NCI-H774 (cell line): ENCODE measurements around the gene BRPF3.

Experiments
- DNase-seq: peaks from one replicate; lab custom pipeline; 2025; lab: John Stamatoyannopoulos, UW

BRPF3 gene

DNA sequence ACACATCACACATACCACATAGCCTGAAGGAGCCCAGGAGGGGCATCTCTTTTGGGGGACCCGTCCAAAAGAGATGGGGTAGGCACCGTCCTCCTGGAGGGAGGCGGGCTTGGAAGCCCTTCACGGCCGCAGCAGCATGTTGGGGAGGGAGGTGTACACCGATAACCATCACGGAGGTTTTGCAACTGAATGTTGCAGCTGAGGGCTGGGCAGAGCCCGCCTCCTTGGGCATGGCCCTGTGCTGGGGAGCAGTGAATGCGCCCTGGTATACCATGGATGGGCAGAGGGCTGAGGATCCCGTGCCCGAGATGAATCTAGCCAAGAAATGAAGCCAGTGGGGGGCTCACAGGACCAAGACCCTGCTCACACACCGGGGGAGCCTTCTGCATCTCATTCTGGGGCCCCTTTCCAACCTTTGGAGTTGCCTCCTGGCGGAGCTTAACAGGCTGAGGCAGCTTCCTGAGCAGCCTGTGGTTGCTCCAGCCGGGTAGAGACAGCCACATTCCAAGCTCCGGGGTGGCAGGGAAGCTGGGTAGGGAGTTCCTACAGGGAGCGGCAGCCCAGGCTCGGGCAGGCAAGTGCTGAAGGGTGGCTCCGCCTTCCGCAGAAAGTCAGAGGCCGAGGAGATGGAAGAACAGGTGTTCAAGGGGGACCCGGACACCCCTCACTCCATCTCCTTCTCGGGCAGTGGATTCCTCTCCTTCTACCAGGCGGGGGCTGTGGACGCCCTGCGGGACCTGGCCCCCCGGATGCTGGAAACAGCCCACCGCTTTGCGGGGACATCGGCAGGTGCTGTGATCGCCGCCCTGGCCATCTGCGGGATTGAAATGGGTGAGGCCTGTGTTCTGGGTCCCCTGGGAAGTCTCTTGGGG, 73.5 kb downstream of the BRPF3 start, which contains the start of gene PNPLA1:
Gene PNPLA1, plus strand, starts transcription at position 227 of the 872 bp plus-strand sequence. Its CDS starts 400 bp downstream, at position 627.
- no peak for DNase-seq

DNA sequence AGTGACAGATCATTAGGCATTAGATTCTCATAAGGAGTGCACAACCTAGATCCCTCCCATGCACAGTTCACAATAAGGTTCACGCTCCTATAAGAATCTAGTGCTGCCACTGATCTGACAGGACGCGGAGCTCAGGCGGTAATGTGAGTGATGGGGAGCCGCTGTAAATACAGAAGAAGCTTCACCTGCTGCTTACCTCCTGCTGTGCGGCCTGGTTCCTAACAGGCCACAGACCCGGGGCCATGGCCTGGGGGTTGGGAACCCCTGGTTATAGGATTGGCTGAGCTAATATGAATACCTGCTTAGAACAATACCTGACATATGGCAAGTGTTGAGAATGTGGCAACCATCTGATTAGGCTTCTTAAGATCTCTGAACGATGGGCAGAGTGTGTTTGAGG, 75.7 kb downstream of the BRPF3 start:
- DNase-seq: no peak

DNA sequence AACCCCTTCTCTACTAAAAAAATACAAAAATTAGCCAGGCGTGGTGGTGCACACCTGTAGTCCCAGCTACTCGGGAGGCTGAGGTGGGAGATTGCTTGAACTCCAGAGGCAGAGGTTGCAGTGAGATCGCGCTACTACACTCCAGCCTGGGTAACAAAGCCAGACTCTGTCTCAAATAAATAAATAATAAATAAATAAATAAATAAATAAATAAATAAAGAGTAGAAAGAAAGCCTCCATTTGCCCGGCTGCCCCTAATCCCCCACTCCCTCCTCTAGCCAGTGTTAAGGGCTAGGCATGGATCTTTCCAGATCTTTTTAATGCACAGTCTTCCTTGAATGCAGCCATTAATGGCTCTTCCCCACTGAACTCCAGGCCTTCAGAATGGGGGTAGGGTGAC, 76.5 kb downstream of the BRPF3 start:
- DNase-seq: no peak

DNA sequence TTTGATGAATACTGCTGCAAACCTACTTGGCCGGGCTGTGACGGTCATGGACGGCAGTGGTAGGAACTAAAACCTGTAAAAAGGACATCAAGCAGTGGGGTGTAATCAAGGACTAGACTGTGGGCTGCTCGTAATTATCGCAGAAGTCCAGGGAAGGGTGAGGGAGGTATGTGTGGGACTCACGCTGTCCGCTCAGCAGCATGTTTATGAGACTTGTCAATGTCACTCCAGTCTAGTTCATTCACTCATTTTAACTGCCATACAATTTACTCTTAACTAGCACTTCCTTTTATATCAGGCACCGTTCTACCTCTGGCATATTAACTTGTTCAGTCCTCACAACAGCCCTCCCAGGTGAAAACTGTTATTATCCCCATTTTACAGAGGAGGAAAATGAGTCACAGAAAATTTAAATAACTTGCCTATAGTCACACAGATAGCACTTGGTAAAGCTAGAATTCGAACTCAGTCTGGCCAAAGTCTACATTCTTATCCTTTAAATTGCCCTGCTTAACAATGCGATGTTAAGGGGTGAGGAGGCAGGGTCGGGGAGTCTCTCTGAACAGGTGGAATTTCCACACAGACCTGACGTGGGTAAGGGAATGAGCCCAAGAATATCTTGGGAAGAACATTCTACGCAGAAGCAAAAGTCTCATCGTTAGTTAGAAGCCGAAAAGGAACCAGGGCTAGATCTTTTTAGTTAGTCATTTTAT, 77.4 kb downstream of the BRPF3 start:
- no peak for DNase-seq

DNA sequence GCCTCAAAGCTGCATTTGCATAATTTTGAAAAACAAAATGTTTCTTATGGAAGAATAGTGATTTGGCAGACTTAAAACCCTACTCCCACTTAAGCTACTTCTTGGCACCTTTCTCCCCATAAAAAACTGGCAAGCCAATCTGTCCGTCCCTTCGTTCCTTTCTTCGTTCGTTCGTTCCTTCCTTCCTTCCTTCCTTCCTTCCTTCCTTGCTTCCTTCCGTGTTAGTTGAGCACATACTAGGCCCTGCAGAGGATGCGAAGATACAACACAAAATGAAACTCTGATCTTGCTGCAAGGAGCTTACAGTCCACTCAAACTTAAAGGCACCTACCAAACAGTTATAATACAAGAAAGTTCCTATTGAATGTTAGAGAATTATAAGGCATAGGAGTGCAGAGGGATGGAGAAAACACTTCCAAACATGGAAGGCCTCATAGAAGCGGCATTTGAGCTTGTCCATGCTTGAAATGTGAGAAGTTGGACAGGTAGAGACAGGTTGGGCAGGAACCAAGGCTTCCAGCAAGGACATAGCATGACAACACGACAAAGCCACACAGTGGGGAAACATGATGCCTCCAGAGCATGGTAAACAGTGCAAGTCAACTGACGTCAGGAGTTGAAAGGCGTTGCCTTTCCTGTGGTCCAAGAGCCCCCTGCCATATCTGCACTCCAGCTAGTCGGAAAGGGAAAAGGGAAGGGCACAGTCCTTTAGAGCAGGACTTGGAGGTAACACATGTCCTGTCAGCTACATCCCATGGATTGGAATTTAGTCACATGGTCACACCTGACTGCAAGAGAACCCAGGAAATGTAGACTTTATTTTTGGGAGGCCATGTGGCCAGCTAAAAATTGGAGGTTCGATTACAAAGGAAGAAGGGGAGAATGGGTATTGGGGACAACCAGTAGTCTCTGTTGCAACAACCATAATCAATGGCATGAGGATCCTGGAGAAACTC, 80.3 kb downstream of the BRPF3 start:
- DNase-seq: no peak

DNA sequence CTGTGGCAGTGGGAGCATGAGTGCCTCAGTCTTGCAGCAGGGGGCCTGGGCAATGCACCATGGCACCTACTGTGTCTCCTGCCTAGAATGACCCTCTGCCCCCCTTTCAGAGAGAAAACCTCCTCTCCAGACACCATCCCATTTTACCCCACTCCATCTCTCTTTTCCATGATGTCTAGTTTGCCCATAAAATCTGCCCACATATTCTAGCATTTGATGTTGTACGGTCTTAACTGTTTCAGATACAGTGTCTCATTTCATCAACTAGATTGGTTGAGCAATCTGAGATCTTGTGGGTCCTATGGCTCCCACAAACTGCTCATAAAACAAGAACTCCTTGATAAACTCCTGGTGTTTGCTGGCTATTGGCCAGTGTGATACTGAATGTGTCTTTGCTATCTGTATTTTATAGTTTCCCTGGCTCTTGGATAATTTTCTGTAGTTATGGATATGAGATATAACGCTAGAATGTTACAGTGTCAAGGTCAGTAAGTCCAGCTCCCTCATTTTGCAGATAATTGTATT, 81.5 kb downstream of the BRPF3 start:
- DNase-seq: no peak

DNA sequence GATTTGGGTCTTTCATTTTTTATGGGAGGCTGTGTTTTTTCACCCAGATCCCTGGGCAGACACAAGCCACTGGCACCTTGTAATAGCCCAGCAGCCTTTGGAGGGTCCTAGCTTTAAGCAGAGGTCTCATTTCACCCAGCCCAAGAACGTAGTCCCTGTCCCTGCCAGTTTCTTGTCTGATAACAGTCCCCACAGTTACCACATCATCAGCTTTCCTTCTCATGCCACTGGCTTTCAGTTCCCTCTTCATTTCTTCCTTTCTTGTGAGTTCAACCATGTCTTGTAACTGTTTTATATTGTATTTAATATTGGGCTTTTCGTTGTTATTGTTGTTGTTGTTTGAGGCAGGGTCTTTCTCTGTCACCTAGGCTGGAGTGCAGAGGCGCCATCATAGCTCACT, 83.9 kb downstream of the BRPF3 start:
- no peak for DNase-seq

DNA sequence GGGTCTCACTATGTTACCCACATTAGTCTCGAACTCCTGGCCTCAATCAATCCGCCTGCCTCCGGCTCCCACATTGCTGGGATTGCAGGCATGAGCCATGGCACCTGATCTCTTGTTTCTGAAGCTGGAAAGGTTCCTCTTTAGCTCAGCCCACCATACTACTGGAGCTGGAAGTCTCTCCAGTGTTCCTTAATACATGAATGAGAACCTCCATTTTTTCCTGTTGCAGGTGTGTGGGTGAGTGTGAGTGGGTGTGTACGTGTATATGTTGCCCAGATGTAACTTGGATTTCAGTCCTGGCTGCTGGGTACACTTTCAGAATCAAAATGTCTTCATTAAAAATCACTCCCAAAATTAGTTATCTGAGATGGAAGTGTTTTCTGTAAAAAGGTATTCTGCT, 84.4 kb downstream of the BRPF3 start:
- no peak for DNase-seq
